Stimulated activated CD8-positive, alpha-beta memory T cell treated with anti-CD3 and anti-CD28 coated beads, Interleukin-15, amount 100 ng/mL, for 4 hours (primary cell): ENCODE data around the gene MRPL43.

Source experiments
- DNase-seq, 2 donors: peaks; one replicate each; pipeline ENCODE4 v3.0.0-alpha.2; 2020; ENCODE audit warnings: low read depth in 2 of 2

The MRPL43 gene

DNA sequence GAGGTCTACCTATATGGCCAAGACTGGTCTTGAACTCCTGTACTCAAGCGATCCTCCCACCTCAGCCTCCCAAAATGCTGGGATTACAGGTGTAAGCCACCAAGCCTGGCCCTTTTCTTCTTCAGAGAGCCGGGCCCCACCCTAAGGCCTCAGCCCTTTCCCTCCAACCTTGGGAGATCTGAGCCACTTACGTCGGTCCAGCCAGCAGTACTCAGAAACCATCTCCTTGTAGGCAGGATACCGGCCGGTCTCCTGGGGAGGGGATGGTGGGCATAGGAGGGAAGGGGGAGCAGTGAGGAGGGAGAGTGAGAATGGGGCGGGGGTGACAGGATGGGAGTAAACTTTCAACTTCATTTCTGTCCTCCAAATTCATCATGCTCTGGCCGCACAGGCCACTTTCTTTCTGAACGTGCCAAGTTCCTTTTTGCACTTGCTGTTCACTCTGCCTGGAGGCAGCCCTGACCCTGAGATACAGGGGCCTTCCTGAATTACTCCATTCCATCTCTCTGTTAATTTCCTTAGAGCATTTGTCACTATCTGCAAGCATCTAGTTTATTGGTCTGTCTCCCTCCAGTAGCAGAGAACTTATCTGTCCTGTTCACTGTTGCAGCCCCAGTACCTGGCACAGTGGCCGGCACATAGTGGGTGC lies 33.3 kb upstream of the MRPL43 start:
- no peak for DNase-seq

DNA sequence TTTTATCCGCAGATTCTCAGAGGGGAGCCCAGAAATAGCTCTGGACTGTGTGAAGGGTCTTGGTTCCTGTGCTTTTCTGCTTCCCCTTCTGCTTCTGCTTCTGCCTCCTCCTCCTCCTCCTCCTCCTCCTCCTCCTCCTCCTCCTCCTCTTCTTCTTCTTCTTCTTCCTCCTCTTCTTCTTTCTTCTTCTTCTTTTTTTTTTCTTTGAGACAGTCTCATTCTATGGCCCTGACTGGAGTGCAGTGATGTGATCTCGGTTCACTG lies 32.1 kb upstream of the MRPL43 start:
- no peak for DNase-seq

DNA sequence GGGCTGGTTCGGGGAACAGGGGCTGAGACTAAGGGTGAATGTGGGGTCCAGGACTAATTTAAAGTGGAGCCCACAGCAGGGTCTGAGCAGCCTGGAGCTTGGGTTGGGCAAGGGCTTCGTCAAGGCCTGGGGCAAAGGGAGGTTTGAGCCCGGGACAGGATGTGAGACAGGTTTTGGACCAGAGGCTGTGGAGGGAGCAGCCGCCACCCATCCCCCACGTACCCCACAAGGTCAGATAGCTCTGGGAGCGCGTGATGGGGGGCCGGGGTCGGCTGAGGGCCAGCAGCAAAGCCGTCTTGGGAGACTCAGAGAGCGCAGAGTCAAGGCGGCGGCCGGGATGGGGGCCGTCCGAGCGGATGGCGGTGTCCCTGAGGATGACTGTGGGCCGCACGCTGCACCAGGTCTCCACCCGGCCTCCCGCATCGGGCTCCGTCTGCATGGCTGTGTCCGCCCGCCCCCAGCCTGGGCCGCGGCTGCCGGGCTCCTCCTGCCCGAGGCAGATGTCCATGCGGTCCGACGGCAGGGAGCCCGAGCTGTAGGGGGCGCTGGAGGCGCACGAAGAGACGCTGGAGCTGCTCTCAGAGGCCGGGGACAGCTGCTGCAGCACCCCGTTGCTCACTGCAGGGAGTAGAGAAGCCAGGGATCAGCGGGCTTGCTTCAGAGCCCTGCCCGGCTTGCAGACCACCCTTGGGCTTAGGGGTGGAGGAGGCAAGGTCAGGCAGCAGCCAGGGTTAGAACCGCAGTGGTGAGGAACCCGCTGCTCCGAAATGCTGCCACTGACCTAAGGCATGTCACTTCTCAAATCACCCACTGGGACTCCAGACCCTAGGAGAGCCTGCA lies 31.5 kb upstream of the MRPL43 start:
- peak; percentile 31 to 52 for DNase-seq

DNA sequence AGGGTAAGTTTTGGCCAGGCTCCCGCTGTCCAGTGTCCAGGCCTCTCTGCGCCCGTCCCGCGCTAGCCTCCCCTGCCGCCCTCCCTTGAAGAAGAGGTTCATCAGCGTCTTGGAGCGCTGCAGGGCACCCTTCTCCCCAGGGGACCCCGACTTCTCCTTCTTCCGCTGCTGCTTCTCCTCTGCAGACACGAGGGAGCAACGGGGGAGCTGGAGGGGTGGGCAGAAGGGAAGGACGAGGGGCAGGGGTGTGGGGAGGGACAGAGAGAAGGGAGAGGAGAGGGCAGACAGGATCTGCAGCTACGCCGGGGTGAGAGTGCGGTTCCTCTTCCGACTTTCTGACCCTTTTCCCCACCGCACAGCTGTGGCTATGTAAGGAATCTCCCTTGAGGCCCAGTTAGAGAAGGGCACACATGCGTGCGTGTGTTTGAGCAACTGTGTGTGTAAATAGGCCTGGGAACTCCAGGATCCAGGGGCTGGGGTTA lies 30.9 kb upstream of the MRPL43 start:
- DNase-seq = no peak

DNA sequence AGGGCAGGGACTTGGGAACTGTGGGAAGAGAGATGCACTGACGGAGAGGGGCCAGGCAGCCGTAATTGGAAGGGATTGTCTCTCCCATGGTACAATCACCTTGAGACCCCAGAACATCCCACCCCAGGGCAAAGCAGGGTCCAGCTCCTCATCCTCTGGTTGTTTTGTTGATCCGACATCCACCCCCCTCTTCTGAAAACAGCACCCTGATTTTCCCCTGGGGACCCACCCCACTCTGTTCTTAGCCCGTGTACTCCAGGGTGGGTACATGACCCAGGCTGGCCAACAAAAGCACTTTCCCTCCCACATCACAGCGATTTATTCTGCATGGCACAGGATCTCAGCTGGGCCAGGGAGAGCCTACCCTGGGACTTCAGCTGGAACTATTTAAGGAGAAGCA lies 29.5 kb upstream of the MRPL43 start:
- no peak for DNase-seq

DNA sequence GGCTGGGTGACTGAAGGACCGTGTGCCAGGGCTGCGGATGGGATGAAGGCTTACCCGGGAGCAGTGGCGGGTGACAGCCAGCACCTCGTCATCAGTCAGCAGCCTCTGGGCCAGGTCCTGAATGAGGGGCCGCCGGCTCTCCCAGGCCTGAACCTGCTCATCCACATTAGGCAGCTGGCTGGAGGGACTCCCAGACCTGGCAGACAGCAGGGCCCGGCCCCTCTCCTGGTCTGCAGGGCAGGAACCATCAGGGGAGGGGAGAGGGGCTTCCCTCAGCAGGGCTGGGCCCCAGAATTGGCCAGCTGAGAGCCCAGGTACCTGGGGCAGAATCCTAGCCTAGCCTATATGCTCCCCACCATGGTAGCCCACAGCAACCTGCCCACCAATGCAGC lies 28.3 kb upstream of the MRPL43 start:
- no peak for DNase-seq

DNA sequence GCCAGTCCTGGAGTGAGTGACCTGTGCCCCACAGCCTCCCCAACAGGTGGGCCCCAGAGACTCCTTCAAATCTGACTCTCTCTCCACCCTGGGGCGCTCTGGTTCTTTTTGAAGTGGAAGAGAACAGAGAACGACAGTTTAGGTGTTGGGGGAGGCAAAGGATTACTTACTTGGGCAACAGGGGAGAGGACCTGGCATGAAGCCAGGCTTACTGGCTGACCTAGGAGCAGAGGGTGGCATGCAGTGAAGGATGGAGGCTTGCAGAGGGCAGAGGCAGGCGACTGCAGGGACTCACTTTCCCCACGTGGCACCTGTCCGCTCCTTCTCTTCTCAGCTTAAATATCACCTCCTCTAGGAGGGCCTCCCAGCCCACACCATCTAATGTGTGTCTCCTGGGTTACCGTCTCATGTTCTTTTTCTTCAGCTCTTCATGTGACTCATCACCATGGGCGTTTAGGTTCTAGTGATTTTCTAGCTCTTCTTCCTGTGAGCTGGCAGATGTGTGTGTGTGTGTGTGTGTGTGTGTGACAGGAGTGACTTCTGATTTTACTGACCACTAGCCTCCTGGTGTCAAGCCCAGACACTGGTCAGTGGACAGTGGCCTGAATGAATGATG lies 27.8 kb upstream of the MRPL43 start:
- no peak for DNase-seq

DNA sequence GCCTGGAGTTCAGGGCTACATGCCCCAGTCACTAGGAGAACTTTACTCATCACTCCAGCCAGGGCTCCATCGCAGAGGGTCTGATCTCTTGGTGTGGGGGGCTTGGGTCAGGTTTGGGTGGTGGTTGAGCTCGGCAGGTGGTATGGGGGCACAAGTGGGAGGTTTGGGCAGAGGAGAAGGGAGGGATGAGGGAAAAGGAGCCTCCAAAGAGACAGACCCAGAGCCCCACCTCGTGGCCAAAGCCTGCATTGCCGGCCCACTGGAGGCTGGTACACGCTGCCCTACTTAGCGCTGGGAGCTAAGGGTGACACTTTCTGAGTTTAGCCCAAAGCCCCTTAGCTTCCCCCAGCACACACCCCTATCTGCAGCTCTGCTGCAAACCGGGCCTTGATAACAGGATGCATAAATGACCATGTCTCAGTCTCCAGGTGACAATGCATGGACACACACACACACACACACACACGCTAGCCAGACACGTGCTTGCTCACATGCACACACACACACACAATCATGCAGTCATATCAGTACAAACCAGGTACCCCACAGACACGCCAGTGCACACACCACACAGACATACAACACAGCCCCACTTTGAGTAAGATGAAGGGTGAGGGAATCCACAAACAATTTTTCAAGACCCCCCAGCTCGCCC lies 27.1 kb upstream of the MRPL43 start:
- peak; percentile 32 to 36 for DNase-seq

DNA sequence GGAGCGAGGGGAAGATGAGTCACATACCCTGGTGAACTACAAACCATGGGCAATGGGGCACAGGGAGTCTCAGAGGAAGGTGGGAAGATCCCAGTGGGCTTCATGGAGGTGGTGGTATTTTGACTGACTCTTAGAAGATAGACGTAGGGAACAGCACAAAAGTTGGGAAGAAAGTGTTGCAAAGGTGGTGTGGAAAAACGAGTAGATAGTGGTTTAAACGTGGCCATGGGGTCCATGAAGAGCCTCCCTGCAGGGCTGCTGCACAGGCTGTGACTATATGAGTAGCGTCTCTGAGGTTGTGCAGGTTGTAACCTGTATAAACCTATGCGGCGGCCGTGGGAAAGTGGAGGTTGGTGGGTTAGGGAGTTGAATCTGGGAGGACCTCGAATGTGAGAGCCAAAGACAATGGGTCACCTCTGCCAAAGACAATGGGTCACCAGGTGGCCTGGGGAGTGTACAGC lies 26.1 kb upstream of the MRPL43 start:
- no peak for DNase-seq

DNA sequence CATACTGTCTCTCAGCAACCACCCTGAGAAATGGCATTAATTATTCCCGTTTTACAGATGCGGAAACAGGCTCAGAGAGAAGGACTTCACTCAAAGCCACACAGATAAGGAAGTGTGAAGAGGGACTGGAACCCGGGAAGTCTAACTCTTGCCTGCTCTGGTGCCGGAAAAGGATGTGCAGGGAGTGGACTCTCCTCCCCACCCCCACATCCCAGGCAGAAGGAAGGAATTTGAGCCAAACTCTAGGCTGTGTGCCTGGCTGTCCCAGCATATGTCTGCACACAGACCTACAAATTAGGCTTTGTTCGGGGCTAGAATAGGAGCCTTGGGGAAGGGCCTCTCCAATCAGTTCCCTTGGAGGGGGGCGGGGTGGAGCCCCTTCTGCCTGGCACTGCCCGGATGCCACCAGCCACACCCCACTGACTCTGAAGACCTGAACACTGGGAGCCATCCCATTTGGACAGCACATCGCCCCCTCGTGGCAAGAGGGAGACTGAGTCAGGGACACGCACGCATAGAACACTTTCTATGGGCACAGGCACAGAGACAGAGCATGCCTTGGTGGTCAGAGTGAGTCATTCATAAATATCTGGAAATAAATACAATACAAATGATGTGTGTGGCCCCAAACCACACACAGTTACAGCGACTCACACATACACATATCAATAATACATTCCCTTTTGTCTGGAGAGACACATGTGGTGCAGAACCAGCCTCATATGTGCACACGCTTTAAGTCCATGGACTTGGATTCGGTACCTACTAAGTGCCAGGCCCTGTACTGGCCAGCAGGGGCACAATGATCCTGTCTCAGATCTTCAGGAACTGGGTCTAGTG lies 25.4 kb upstream of the MRPL43 start:
- DNase-seq = peak; percentile 32 to 55

DNA sequence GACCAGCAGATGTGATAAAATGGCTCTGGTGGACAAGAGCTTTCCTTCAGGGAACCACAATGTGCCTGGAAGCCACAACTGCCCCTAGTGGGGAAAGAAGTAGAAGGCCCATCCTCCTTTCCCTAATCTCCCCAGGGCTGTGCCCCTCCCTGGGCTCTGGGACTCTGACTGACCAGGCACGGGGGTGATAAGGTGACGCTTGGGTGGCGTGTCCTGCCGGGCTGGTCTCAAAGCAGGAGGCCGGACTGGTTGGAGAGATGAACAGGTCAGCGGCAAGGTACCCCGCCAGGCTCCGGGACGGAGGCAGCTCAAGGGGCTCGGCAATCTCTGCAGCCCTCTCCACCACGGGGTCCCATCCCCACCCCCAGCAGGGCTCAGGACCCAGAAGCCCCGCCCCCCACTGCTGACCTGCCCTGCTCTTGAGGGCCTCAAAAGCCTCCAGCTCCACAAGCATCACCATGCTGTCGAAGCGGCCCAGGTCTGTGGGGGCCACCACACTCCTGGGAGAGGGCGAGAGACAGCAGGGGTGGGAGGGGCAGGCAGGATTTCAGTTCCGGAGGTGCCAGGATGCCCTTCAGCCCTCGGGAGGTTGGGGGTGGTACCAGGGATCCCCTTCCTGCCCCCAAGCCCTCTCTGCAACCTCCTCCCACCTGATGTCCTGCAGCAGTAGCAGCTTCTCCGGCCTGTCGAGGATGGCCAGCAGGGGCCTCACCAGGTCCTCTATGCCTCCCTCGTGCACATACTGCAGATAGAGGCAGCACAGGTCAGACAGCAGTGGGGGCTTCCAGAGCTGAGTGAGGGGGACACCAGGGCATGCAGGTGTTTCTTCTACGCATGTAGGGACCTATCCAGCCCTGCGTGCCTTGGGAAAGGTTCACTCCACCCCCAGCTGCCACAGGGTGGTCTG lies 24.5 kb upstream of the MRPL43 start:
- DNase-seq = no peak

DNA sequence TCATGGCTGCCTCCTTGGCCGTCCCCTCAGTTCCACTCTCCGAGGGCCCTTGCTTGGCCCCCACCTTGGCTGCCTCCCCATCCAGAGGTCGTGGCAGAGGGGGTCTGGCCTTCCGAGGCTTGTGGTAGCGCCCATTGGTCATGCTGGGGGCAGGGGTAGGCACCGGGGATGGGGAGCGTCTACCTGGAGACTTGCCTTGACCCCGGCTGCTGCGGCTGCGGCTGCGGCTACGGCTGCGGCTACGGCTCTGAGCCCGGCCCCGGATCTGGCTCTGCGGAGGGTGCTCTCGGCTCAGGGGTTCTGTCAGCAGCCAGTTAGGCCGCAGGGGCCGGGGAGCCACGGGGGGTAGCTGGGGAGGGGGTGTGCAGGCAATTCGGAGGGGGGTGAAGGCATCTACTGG lies 23.0 kb upstream of the MRPL43 start:
- DNase-seq = no peak

DNA sequence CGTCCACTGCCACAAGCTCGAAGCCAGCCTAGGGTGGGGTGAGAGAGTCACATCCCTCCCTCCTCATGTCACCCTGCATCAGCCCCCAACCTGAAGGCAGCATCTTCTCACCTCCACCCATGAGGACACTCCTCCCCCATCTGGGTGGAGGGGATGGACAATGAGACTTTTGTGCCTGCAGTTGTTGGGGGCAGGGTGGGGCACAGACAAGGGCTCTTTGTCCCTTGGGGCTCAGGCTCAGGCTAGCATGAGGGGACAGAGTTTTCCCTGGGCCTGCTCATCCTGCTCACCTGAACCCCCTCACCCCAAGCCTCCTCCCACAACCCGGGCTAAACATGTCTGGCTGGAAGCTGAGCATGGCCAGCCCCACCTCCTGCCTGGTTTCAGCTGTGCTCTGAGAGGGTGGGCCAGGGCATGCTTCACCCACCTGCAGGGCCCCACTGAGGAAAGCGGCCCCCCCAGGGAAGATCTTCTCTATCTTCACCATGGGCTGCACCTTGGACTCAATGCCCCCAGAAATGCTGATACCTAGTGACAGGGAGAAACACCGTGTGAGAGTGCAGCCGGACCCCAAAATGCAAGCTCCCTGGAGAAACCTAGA lies 21.6 kb upstream of the MRPL43 start:
- no peak for DNase-seq

DNA sequence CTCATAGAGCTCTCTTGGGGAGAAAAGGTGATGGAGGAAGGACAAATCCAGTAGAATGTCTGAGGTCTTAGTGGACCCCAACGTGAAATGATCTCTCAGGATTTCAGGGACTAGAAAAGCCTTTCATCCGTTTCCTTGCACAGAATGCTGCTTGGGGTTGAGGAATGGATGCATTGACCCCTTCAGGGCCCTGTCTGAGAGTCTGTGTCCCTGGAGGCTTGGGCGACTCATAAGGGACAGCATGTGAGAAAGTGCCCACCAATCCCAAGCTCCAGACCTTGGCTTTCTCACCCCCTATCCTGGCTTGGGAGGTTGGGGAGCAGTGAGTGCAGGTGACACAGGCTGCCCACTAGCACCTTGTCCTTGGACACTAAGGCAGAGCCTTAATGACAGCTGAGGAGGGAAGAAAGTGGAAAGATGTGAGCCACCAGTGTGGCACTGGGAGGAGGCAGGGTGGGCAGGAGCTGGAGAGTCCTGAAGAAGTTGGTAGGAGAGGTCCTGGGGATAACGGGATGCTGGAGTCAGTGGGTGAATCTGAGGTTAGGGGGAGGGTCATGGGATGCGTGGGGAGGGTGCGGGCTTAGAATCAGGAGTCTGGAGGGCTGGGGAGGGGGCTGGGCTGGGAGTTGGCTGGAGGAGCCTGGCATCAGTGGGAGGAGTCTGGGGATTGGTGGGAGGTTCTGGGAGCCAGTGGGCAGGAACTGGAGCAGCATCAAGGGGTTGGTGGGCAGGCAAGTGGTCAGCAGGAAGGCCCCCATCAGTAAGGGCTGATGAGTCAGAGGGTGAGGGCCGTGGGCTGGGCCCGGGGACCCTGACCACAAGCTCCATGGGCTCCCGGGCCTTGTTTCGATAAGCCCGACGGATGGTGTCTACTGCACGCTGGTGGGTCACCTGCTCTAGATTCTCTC lies 20.9 kb upstream of the MRPL43 start:
- DNase-seq = no peak

DNA sequence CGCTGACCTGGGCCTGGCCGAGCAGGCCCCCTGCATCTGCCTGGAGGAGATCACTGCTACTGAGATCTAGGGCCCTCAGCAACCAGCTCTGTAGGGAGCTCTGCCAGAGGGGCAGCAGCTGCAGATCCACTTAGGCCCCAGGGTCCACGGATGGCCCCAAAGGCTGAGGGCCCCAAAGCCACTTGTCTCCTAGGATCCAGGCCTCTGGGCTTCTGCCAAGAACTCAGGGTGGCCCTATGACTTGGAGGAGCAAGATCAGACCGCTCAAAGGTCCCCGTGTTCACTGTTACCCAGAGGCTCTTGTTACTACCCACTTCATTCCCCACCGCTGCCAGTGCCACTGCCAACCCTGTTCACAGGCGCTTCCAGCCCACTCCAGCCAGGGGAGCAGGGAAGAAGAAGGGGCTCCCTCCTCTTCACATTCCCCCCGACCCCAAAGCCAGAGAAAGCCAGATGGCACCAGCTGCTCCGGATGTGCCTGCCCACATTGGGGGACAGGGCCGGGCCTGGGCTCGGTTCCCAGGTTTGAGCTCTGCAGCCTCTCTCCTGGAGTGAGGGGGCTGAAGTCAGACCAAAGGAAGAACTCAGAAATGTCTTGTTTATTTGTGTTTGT lies 19.9 kb upstream of the MRPL43 start:
- no peak for DNase-seq

DNA sequence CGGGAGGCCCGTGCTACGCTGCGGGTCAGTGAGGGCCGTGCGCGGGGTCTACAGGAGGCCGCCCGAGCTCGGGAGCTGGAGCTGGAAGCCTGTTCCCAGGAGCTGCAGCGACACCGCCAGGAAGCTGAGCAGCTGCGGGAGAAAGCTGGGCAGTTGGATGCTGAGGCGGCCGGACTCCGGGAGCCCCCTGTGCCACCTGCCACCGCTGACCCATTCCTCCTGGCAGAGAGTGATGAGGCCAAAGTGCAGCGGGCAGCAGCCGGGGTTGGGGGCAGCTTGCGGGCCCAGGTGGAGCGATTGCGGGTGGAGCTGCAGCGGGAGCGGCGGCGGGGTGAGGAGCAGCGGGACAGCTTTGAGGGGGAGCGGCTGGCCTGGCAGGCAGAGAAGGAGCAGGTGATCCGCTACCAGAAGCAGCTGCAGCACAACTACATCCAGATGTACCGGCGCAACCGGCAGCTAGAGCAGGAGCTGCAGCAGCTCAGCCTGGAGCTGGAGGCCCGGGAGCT lies 19.3 kb upstream of the MRPL43 start:
- DNase-seq = no peak

DNA sequence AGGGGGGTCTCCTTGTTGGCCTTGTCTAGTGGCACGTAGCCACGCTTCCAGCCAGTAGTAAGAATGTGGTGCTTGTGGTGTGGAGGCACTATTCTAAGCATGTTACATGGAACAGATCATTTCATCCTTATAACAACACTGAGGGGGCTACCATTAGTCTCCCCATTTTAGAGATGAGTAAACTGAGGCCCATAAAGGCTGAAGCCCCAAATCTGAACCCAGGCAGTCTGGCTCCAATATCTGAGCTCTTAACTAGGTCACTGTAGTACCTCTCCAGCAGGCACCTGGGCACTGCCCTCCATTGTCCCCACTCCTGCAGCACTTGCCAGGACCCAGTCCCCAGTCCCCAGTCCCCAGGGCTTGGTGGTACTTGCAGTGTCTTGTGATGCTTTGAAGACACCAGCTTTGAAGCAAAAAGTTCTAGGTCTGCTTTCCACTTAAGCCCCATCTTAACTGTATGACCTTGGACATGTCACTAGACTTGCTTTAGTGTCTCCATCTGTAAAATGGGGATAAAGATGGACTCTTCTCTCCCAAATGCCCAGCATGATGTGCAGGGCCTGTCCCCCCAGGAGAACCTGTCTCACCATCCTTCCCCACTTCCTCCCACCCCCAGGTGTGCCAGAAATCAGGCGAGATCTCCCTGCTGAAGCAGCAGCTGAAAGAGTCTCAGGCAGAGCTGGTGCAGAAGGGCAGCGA lies 18.7 kb upstream of the MRPL43 start:
- no peak for DNase-seq

DNA sequence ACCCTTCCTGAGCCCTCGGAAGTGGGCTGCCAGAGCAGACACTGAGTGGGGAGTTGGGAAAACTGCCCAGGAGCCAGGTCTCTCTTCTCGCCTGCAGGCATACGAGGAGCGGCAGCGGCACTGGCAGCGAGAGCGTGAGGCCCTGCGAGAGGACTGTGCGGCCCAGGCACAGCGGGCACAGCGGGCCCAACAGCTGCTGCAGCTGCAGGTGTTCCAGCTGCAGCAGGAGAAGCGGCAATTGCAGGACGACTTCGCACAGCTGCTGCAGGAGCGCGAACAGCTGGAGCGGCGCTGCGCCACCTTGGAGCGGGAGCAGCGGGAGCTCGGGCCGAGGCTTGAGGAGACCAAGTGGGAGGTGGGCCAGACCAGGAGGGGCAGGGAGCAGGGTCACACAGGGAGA lies 18.1 kb upstream of the MRPL43 start:
- no peak for DNase-seq
